ENCODE data around the gene PDZK1IP1.
A peak's percentile ranks its signal among the peaks of the same experiment; 100 is the strongest.
"Not testable (repeated sequence)": the region's sequence is repeated elsewhere in the genome, so short reads cannot be mapped to it uniquely, and the experiment has no call there.

PDZK1IP1 gene

GRCh38 chr1:47179988-47180563 is 9.8 kb downstream of the PDZK1IP1 start:
- DNase-seq: no peak

GRCh38 chr1:47179017-47179987 is 10.5 kb downstream of the PDZK1IP1 start:
- DNase-seq: peak; percentile 28 to 41

GRCh38 chr1:47178654-47179016 is 11.2 kb downstream of the PDZK1IP1 start:
- no peak for DNase-seq

- DNase-seq: no peak
These were observed 11.8 kb downstream of the PDZK1IP1 start for GRCh38 chr1:47178020-47178419.

GRCh38 chr1:47175227-47175934 is 14.5 kb downstream of the PDZK1IP1 start:
- DNase-seq: no peak

- DNase-seq: no peak
These were observed 15.2 kb downstream of the PDZK1IP1 start for GRCh38 chr1:47174656-47175020.

GRCh38 chr1:47172782-47173181 is 17.1 kb downstream of the PDZK1IP1 start:
- DNase-seq: no peak

GRCh38 chr1:47164552-47164951 is 25.3 kb downstream of the PDZK1IP1 start:
- DNase-seq: no peak

GRCh38 chr1:47161298-47162040 is 28.4 kb downstream of the PDZK1IP1 start:
- no peak for DNase-seq

GRCh38 chr1:47160716-47161115 is 29.1 kb downstream of the PDZK1IP1 start:
- DNase-seq: no peak

- not testable (repeated sequence) for DNase-seq
These were observed 31.9 kb downstream of the PDZK1IP1 start for GRCh38 chr1:47157957-47158356.

- not testable (repeated sequence) for DNase-seq
These were observed 33.4 kb downstream of the PDZK1IP1 start for GRCh38 chr1:47156457-47156856.

GRCh38 chr1:47149162-47149561 is 40.7 kb downstream of the PDZK1IP1 start:
- not testable (repeated sequence) for DNase-seq

GRCh38 chr1:47147047-47147785 is 42.6 kb downstream of the PDZK1IP1 start:
- DNase-seq: no peak

- not testable (repeated sequence) for DNase-seq
These were observed 43.3 kb downstream of the PDZK1IP1 start for GRCh38 chr1:47146495-47146894.

- not testable (repeated sequence) for DNase-seq
These were observed 46.2 kb downstream of the PDZK1IP1 start for GRCh38 chr1:47143654-47144053.

GRCh38 chr1:47140358-47140757 is 49.5 kb downstream of the PDZK1IP1 start:
- not testable (repeated sequence) for DNase-seq

GRCh38 chr1:47137925-47138615 is 51.8 kb downstream of the PDZK1IP1 start:
- no peak for DNase-seq

GRCh38 chr1:47137198-47137597 is 52.6 kb downstream of the PDZK1IP1 start, which contains the start of gene CYP4A22:
CYP4A22 (plus strand) TSS chr1:47137441; CDS start chr1:47137486, 45 bp downstream.
- DNase-seq: no peak

Measured in NCI-H187 (cell line).